Muscle of back (tissue), 11 donors: Measurements from ENCODE around the gene GALNT18. TPM values are rescaled to one million over a fixed set of nuclear protein-coding genes. Genes with fewer than 3 reads are reported as not detected.

Source experiments
- DNase-seq, 3 donors: peaks; one replicate each; pipeline versions ENCODE4 v3.0.0 to v3.0.0-alpha.2; 2013
- polyA plus RNA-seq, 10 donors: library from polyadenylated mRNA; unstranded; fragments of 120-200 nt; gene quantifications; one replicate each; pipeline ENCODE4 v1.2.1, GENCODE V29; 2013; ENCODE audit not compliant: insufficient read length in 10 of 10

The GALNT18 gene
- polyA plus RNA-seq, 10 donors = 8.2 to 14.0 (median 11.1) TPM

GRCh38 chr11:11279956-11280689 lies 341.7 kb downstream of the GALNT18 start:
- no peak for DNase-seq

GRCh38 chr11:11272254-11272653 lies 349.6 kb downstream of the GALNT18 start:
- DNase-seq = no peak

- no peak for DNase-seq
Observed at GRCh38 chr11:11270236-11270775, 351.5 kb downstream of the GALNT18 start.

GRCh38 chr11:11268706-11269105 lies 353.1 kb downstream of the GALNT18 start:
- DNase-seq = no peak

GRCh38 chr11:11268119-11268518 lies 353.7 kb downstream of the GALNT18 start:
- no peak for DNase-seq

- DNase-seq = no peak
Observed at GRCh38 chr11:11267312-11267711, 354.5 kb downstream of the GALNT18 start.

- DNase-seq = no peak
Observed at GRCh38 chr11:11265994-11266606, 355.7 kb downstream of the GALNT18 start.

- no peak for DNase-seq
Observed at GRCh38 chr11:11265320-11265719, 356.5 kb downstream of the GALNT18 start.

- peak in 1 of 3 donors; percentile 27 for DNase-seq
Observed at GRCh38 chr11:11263238-11264005, 358.4 kb downstream of the GALNT18 start.

- DNase-seq = no peak
Observed at GRCh38 chr11:11262171-11262920, 359.5 kb downstream of the GALNT18 start.

- DNase-seq = no peak
Observed at GRCh38 chr11:11261629-11262028, 360.2 kb downstream of the GALNT18 start.

GRCh38 chr11:11260903-11261302 lies 360.9 kb downstream of the GALNT18 start:
- no peak for DNase-seq

- no peak for DNase-seq
Observed at GRCh38 chr11:11253995-11254394, 367.8 kb downstream of the GALNT18 start.

GRCh38 chr11:11253497-11253896 lies 368.3 kb downstream of the GALNT18 start:
- DNase-seq = no peak

- no peak for DNase-seq
Observed at GRCh38 chr11:11252403-11252802, 369.4 kb downstream of the GALNT18 start.

- no peak for DNase-seq
Observed at GRCh38 chr11:11251394-11251970, 370.3 kb downstream of the GALNT18 start.

GRCh38 chr11:11250470-11250869 lies 371.3 kb downstream of the GALNT18 start:
- no peak for DNase-seq

- DNase-seq = no peak
Observed at GRCh38 chr11:11247576-11247975, 374.2 kb downstream of the GALNT18 start.

GRCh38 chr11:11247086-11247485 lies 374.7 kb downstream of the GALNT18 start:
- DNase-seq = no peak

GRCh38 chr11:11246166-11246565 lies 375.6 kb downstream of the GALNT18 start:
- no peak for DNase-seq

GRCh38 chr11:11245453-11245852 lies 376.4 kb downstream of the GALNT18 start:
- peak in 2 of 3 donors; percentile 61 to 65 for DNase-seq
